Lung (tissue), 12 donors: ENCODE data around the gene THEMIS. TPM values are rescaled to one million over a fixed set of nuclear protein-coding genes. Genes with fewer than 3 reads are reported as not detected.

Experiments
- ATAC-seq: fragments of 200-7000 bp; cut with Tn5 transposase; one replicate; pipeline ENCODE4 v1.9.1; 2020; ENCODE audit warnings: moderate number of reproducible peaks; ENCODE audit not compliant: insufficient read depth, low FRiP score
- DNase-seq, 3 donors: peaks; one replicate each; pipeline ENCODE4 v3.0.0-alpha.2; 2013 to 2017
- H3K27ac ChIP-seq, 2 donors: one replicate each; pipeline ENCODE4 v1.5.1; 2013; ENCODE audit warnings: mild to moderate bottlenecking in 2 of 2, moderate library complexity in 2 of 2, control low read depth in 1 of 2, inconsistent platforms in 1 of 2, low read depth in 1 of 2, low read length in 1 of 2
- H3K27me3 ChIP-seq, 3 donors: one replicate each; pipeline ENCODE4 v1.5.1; 2013; ENCODE audit warnings: low read length in 2 of 3; ENCODE audit not compliant: control insufficient read depth in 3 of 3, insufficient read depth in 3 of 3
- H3K36me3 ChIP-seq, 4 donors: one replicate each; pipeline ENCODE4 v1.5.1; 2013; ENCODE audit warnings: low read length in 4 of 4, mild to moderate bottlenecking in 1 of 4, moderate library complexity in 1 of 4; ENCODE audit not compliant: control insufficient read depth in 4 of 4, insufficient read depth in 4 of 4
- H3K4me1 ChIP-seq, 5 donors: one replicate each; pipeline ENCODE4 v1.5.1; 2013; ENCODE audit warnings: low read length in 5 of 5, mild to moderate bottlenecking in 2 of 5, moderate library complexity in 1 of 5; ENCODE audit not compliant: control insufficient read depth in 5 of 5, insufficient read depth in 5 of 5
- H3K4me3 ChIP-seq: one replicate; pipeline ENCODE4 v1.5.1; 2013; ENCODE audit warnings: mild to moderate bottlenecking, control low read depth, moderate library complexity
- H3K9ac ChIP-seq, 2 donors: one replicate each; pipeline ENCODE4 v1.5.1; 2013; ENCODE audit warnings: low read length in 2 of 2, control low read depth in 1 of 2; ENCODE audit not compliant: insufficient read depth in 1 of 2
- H3K9me3 ChIP-seq, 4 donors: one replicate each; pipeline ENCODE4 v1.5.1; 2013; ENCODE audit warnings: low read length in 3 of 4, mild to moderate bottlenecking in 1 of 4, moderate library complexity in 1 of 4; ENCODE audit not compliant: control insufficient read depth in 4 of 4, insufficient read depth in 3 of 4
- CTCF ChIP-seq: IDR thresholded peaks from 2 replicates; pipeline ENCODE4 v1.5.1; 2012; ENCODE audit warnings: mild to moderate bottlenecking; ENCODE audit errors: control extremely low read depth, extremely low read depth
- WGBS, 2 donors: extraction: QIAGEN DNeasy Blood & Tissue Kit; methylation state at CpG; one replicate each; pipeline ENCODE4 v1.1.7; 2013; 5-methylcytosine and 5-hydroxymethylcytosine counted together
- polyA plus RNA-seq, 2 donors: library from polyadenylated mRNA; stranded (reverse); fragments of 200-250 nt; gene quantifications; one replicate each; pipeline ENCODE4 v1.2.1, GENCODE V29; 2013
- total RNA-seq, 2 donors: library from RNA; depleted of rRNA in 1 of 2; stranded (reverse); fragments of >200 nt in 1 of 2; gene quantifications; one replicate each; pipeline ENCODE4 v1.2.1, GENCODE V29; 2014 to 2021
- donor health status: control.
- donor health status: control.
- donor health status: Bipolar disorder and iron deficiency.
- donor health status: healthy.
- donor health status: DM: yes; HTN: yes; CAD: no.

The THEMIS gene
- total and polyA plus RNA-seq, 4 donors = 0.22 to 0.86 (median 0.54) TPM

GRCh38 chr6:127924440-127924839 lies 23.6 kb upstream of the THEMIS start:
- Histone ChIP-seq H3K4me3 (no peak overlapping the region), H3K9ac (no peak overlapping the region), H3K36me3 (no peaks in the 10 kb centered on the region), H3K4me1 (no peaks in the 10 kb centered on the region), H3K27ac (no peak overlapping the region), H3K27me3 (no peaks in the 10 kb centered on the region), H3K9me3 (peaks cover 0 to 3% (median 0%) of the 10 kb centered on the region in 4 donors)
- DNase-seq (no peak), ATAC-seq (no peak)
- TF ChIP-seq CTCF = no peak
- 81 to 88% methylated on average over 2 of the region's 2 CpGs for WGBS, 2 donors

GRCh38 chr6:127924031-127924430 lies 23.2 kb upstream of the THEMIS start:
- H3K27ac ChIP-seq = no peak overlapping the region
- TF ChIP-seq CTCF = no peak
- H3K9me3 ChIP-seq = peaks cover 0 to 3% (median 0%) of the 10 kb centered on the region in 4 donors
- no peaks in the 10 kb centered on the region for H3K36me3 ChIP-seq
- ATAC-seq (no peak), DNase-seq (no peak)
- peaks cover 0 to 2% (median 0%) of the 10 kb centered on the region in 3 donors for H3K27me3 ChIP-seq
- H3K4me3 ChIP-seq = no peak overlapping the region
- H3K9ac ChIP-seq = no peak overlapping the region
- no peaks in the 10 kb centered on the region for H3K4me1 ChIP-seq

GRCh38 chr6:127923135-127923534 lies 22.3 kb upstream of the THEMIS start:
- ATAC-seq (no peak), DNase-seq (no peak)
- no peak overlapping the region for H3K9ac ChIP-seq
- peaks cover 0 to 6% (median 0%) of the 10 kb centered on the region in 3 donors for H3K27me3 ChIP-seq
- no peaks in the 10 kb centered on the region for H3K36me3 ChIP-seq
- peaks cover 0 to 3% (median 0%) of the 10 kb centered on the region in 4 donors for H3K9me3 ChIP-seq
- no peak overlapping the region for H3K27ac ChIP-seq
- no peak overlapping the region for H3K4me3 ChIP-seq
- no peak for TF ChIP-seq CTCF
- 84 to 87% methylated on average over 2 of the region's 2 CpGs for WGBS, 2 donors
- H3K4me1 ChIP-seq = no peaks in the 10 kb centered on the region

GRCh38 chr6:127921982-127922381 lies 21.1 kb upstream of the THEMIS start:
- Histone ChIP-seq H3K27ac (no peak overlapping the region), H3K9ac (no peak overlapping the region), H3K4me3 (no peak overlapping the region), H3K4me1 (no peaks in the 10 kb centered on the region), H3K9me3 (peaks cover 0 to 3% (median 0%) of the 10 kb centered on the region in 4 donors), H3K27me3 (peaks cover 0 to 6% (median 0%) of the 10 kb centered on the region in 3 donors), H3K36me3 (no peaks in the 10 kb centered on the region)
- ATAC-seq (no peak), DNase-seq (no peak)
- WGBS, 2 donors = 92 to 94% methylated on average over 6 of the region's 6 CpGs
- TF ChIP-seq CTCF = no peak
